GM19438 (cell line): Measurements from ENCODE around the gene VAV2.

Experiments used
- ATAC-seq: cut with Tn5 transposase; IDR thresholded peaks from one replicate; pipeline ENCODE4 v1.9.1; 2021; ENCODE audit warnings: low read depth; ENCODE audit not compliant: unreplicated experiment

The VAV2 gene

DNA sequence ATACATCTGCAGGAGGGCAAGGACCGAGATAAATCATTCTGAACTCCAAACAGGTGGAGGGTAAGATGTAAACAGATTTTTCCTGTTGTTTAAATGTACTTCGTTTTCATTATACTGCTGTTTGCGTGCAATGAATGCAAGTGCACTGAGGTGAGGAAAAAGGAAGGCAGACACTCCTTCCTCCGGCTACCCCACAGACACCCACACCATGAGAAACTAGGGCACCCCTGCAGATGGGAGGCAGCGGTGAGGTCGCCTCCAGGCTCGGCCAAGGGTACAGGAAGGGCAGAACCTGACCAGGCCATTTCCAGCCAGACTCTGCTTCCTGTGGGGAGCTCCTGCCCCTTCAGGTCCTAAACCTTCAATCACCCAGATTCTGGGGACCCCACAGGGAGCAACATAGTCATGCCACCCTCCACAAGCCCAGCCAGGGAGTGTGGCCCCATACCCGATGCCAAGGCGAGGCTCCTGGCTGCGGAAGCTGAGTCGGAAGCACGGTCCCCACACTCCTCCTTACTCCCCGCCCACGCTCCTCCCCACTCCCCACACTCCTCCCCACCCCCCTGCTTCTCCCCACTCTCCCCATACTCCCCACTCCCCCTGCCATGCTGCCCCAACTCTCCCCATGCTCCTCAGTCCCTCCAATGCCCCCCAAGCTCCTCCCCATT lies 37.1 kb downstream of the VAV2 start:
- ATAC-seq, result peak; percentile 35

- no peak for ATAC-seq
These were observed 38.0 kb downstream of the VAV2 start for GRCh38 chr9:133953976-133954709.

- ATAC-seq, result no peak
These were observed 38.5 kb downstream of the VAV2 start for GRCh38 chr9:133953621-133953975.

GRCh38 chr9:133952598-133953550 lies 39.2 kb downstream of the VAV2 start:
- no peak for ATAC-seq

GRCh38 chr9:133951265-133951664 lies 40.9 kb downstream of the VAV2 start:
- ATAC-seq, result no peak

GRCh38 chr9:133950629-133951111 lies 41.5 kb downstream of the VAV2 start:
- no peak for ATAC-seq

- no peak for ATAC-seq
These were observed 41.9 kb downstream of the VAV2 start for GRCh38 chr9:133950192-133950591.

GRCh38 chr9:133949486-133950061 lies 42.5 kb downstream of the VAV2 start:
- no peak for ATAC-seq

DNA sequence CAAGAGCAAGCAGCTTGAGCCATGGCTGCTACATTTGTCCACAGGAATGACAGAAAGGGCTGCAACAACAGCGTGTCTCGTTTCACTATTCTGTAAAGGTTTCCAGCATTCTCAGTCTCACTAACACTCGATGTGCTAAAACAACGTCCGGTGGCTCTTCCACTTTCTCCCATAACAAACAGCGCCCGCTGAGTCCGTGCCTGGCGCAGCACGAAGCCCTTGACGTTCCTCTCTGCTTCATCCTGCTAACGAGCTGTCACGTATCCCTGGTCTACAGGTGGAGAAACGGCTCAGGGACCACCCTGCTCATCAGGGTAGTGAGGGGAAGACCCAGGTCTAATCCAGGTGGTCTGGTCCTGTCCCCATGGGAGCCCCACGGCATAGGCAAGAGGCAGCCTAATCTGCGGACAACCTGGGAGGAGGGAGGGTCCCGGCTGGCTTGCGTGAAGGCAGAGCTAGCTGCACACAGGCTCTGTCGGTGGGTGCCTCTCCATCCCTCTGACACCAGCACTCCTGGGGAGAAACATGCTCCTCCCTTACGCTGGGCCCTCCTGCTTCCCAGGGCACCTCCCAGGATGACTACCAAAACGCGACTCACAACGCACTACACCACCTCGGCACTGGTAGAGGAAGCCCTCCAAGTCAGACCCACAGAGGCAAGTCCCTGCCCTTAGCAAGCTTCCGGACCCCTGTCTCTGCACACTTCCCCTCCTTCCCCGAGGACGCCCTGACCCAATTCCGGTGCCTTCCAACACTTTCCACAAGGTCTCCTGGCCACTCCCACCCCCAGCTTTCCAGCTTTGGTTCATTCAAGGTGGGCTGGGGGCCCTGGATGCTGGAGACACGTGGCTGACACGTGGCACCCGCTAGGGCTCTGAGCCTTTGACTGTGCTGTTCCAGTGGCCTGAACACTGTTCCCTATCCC lies 43.3 kb downstream of the VAV2 start:
- no peak for ATAC-seq

- no peak for ATAC-seq
These were observed 44.0 kb downstream of the VAV2 start for GRCh38 chr9:133948131-133948530.

GRCh38 chr9:133946840-133947486 lies 45.2 kb downstream of the VAV2 start:
- no peak for ATAC-seq

DNA sequence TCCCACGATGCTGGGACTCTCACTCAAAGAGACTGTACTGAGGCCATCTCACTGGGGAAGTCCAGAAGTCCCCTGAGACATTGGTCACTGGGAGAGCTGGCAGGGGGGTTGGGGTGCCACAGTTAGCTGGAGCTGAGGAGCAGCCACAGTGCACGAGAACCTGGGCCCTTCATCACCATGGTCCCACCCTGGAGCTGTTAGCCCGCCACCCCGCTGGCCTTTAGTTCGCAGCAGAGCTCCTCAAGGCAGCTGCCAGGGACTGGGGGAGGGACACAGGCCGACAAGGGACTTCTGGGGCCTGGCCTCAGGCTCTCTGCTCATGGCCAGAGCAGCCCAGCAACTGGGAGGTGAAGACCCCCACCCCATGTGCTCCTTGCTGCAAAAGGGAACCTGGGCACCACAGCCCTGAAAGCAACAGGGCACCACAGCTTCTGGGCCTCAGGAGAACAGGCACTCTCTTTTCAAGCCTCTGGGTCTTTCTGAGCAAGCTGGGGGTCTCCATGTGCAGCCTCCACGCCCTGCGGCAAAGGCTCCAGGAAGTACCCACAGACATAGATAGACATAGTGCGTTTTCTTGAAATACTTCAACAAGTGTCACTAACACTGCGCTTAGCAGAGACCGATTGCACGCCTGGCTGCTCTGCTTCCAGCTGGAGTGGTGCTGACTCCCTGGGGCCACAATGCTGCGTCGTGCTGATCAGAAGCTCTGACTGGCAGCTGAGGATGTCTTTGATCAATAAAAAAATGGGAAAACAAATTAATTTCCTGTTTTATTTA lies 46.0 kb downstream of the VAV2 start:
- ATAC-seq, result peak; percentile 35

DNA sequence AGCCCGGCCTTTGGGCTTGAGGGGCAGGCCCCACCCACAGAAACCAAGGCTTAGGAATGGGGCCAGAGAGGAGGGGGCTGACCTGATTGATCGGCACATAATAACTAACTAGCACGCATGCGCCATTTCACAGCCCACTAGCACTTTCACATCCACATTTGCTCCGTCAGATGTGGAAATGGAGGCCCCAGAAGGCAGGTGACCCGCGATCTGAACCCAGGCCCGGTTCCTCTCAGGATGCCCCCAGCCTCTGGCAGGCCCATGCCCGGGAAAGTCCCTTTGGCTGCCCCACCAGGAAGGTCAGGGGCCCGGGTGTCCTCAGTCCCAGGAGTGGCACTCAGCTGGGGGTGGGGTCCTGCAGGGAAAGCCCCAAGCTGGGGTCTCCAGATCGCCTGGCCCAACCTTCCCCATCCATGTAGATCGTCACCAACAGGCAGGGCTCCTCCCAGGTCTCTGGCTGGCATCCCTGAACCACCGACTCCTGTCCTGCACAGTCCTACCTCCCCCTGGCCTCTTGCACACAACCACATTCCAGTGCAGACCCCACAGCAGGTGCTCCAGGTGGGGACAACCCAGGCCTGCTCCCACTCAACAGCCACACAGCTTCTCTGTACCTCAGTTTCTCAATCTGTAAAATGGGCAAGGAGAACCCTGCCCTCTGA lies 46.7 kb downstream of the VAV2 start:
- peak; percentile 66 for ATAC-seq

DNA sequence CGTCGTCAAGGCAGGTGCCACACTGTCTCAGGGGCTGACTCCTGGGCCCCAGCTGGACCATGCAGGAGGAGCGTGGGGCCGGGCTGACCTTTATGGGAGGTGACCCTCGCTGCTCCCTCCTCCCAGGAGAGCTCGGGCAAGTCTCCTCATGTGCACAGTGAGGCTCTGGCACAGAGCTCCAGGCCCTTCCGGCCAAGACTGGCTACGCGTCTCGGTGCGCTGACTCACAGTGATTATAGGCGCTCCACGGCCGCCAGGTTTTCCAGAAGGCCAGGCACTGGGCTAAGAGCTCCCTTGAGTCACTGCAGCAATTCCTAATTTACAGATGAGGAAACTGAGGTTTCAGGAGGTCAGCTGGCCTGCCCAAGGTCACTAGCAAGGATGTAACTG lies 47.4 kb downstream of the VAV2 start:
- ATAC-seq, result no peak

- no peak for ATAC-seq
These were observed 48.1 kb downstream of the VAV2 start for GRCh38 chr9:133943781-133944745.

GRCh38 chr9:133943036-133943780 lies 48.9 kb downstream of the VAV2 start:
- ATAC-seq, result no peak
